Smooth muscle cell (in vitro differentiated cells): ENCODE data around the gene PYGB. TPM values are rescaled to one million over a fixed set of nuclear protein-coding genes. Genes with fewer than 3 reads are reported as not detected.
A peak's percentile ranks its signal among the peaks of the same experiment; 100 is the strongest.

Source experiments
- DNase-seq: peaks from one replicate; lab custom pipeline; 2025; ENCODE audit not compliant: unreplicated experiment; lab: John Stamatoyannopoulos, UW
- H2AFZ ChIP-seq: fragments of 200-600 bp; sonication (generic); 2 replicates; pipeline ENCODE4 v1.6.0; 2016; ENCODE audit warnings: antibody characterized with exemption, low read depth, mild to moderate bottlenecking
- H3F3A ChIP-seq: fragments of 200-600 bp; sonication (generic); 2 replicates; pipeline ENCODE4 v1.6.0; 2017; ENCODE audit warnings: antibody characterized with exemption, low read depth
- H3K27ac ChIP-seq: fragments of 200-600 bp; sonication (generic); 2 replicates; pipeline ENCODE4 v1.5.1; 2016; ENCODE audit warnings: low read depth, mild to moderate bottlenecking
- H3K27me3 ChIP-seq: fragments of 200-600 bp; sonication (generic); 2 replicates; pipeline ENCODE4 v1.6.1; 2016; ENCODE audit warnings: low read depth, mild to moderate bottlenecking
- H3K36me3 ChIP-seq: fragments of 200-600 bp; sonication (generic); 2 replicates; pipeline ENCODE4 v1.5.1; 2016; ENCODE audit warnings: low read depth
- H3K4me1 ChIP-seq: fragments of 200-600 bp; sonication (generic); 2 replicates; pipeline ENCODE4 v1.5.1; 2016; ENCODE audit warnings: low read depth
- H3K4me2 ChIP-seq: fragments of 200-600 bp; sonication (generic); 2 replicates; pipeline ENCODE4 v1.6.0; 2016; ENCODE audit warnings: mild to moderate bottlenecking
- H3K4me3 ChIP-seq: fragments of 200-600 bp; sonication (generic); 2 replicates; pipeline ENCODE4 v1.5.1; 2016; ENCODE audit warnings: mild to moderate bottlenecking
- H3K79me2 ChIP-seq: fragments of 200-600 bp; sonication (generic); 2 replicates; pipeline ENCODE4 v1.6.0; 2016; ENCODE audit warnings: low read depth, mild to moderate bottlenecking
- H3K9ac ChIP-seq: fragments of 200-600 bp; sonication (generic); 2 replicates; pipeline ENCODE4 v1.6.0; 2016; ENCODE audit warnings: low read depth
- H3K9me3 ChIP-seq: fragments of 200-600 bp; sonication (generic); replicated peaks from 2 replicates; pipeline ENCODE4 v1.5.1; 2016; ENCODE audit warnings: low read depth
- H4K20me1 ChIP-seq: fragments of 200-600 bp; sonication (generic); 2 replicates; pipeline ENCODE4 v1.6.0; 2016; ENCODE audit warnings: low read depth
- WGBS: methylation state at CpG from one replicate; pipeline ENCODE4 v1.1.7; 2016; ENCODE audit warnings: low lambda C conversion rate; 5-methylcytosine and 5-hydroxymethylcytosine counted together
- polyA plus RNA-seq: library from polyadenylated mRNA; unstranded; fragments of >200 nt; fragmentation: Nextera tagmentation; extraction: Ambion mirVana; gene quantifications from 2 replicates; pipeline ENCODE4 v1.2.1, GENCODE V29; 2016
- total RNA-seq: library from RNA; depleted of rRNA; stranded (reverse); fragments of >200 nt; gene quantifications from 2 replicates; pipeline ENCODE4 v1.2.3, GENCODE V29; 2014
- TF ChIP-seq, protein P1 (sequence below): fragments of 200-600 bp; sonication (generic); IDR thresholded peaks from 2 replicates; pipeline ENCODE4 v1.5.1; 2017; ENCODE audit warnings: borderline replicate concordance, mild to moderate bottlenecking, antibody characterized with exemption; ENCODE audit not compliant: insufficient read depth, poor library complexity, severe bottlenecking

PYGB gene
- total and polyA plus RNA-seq, 2 experiments from 2014 or later = 31.8 to 39.4 TPM

DNA sequence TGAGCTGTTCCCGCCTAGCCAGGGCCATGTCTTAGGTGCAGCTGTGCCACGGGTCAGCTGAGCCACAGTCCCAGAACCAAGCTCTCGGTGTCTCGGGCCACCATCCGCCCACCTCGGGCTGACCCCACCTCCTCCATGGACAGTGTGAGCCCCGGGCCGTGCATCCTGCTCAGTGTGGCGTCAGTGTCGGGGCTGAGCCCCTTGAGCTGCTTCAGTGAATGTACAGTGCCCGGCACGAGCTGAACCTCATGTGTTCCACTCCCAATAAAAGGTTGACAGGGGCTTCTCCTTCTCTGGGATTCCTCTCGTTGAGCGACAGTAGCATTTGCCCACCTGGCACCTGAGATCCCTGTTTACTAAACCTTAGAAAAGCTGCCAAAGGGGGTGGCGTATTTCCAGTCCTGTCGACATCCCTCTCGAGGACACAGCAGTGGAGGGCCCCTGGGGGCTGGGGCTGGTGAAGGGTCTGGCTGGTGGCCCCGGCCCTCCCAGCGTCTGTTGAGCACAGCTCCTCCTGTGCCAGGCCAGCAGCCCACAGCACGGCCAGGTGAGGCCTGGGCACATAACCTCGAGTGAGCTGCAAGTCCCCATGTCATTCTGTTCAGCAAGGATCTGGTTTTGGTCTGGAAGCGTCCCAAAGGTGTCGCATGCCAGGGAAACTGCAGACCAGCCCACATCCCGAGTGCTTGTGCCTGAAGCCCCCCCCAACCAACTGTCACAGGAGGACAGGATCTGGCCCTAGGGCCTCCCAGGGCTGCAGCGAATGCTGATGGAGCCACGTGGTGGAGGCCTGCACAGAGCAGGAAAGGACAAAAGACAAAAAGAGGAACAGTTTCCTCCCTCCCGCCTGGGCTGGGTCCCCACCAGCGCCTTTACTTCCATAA, 21.2 kb upstream of the PYGB start:
- TF ChIP-seq, protein P1, sequence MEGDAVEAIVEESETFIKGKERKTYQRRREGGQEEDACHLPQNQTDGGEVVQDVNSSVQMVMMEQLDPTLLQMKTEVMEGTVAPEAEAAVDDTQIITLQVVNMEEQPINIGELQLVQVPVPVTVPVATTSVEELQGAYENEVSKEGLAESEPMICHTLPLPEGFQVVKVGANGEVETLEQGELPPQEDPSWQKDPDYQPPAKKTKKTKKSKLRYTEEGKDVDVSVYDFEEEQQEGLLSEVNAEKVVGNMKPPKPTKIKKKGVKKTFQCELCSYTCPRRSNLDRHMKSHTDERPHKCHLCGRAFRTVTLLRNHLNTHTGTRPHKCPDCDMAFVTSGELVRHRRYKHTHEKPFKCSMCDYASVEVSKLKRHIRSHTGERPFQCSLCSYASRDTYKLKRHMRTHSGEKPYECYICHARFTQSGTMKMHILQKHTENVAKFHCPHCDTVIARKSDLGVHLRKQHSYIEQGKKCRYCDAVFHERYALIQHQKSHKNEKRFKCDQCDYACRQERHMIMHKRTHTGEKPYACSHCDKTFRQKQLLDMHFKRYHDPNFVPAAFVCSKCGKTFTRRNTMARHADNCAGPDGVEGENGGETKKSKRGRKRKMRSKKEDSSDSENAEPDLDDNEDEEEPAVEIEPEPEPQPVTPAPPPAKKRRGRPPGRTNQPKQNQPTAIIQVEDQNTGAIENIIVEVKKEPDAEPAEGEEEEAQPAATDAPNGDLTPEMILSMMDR = no peak
- no peaks in the 10 kb centered on the region for H4K20me1 ChIP-seq
- no peaks in the 10 kb centered on the region for H3K79me2 ChIP-seq
- no peak overlapping the region for H3K9ac ChIP-seq
- no peak overlapping the region for H2AFZ ChIP-seq
- H3K9me3 ChIP-seq = no peaks in the 10 kb centered on the region
- no peak overlapping the region for H3K27ac ChIP-seq
- DNase-seq = no peak
- H3K27me3 ChIP-seq = no peaks in the 10 kb centered on the region
- 86% methylated on average over 28 of the region's 28 CpGs for WGBS
- no peaks in the 10 kb centered on the region for H3F3A ChIP-seq
- peak overlapping the region; percentile 38 for H3K4me2 ChIP-seq
- H3K4me3 ChIP-seq = no peak overlapping the region
- H3K4me1 ChIP-seq = peaks cover 22% of the 10 kb centered on the region
- no peaks in the 10 kb centered on the region for H3K36me3 ChIP-seq

DNA sequence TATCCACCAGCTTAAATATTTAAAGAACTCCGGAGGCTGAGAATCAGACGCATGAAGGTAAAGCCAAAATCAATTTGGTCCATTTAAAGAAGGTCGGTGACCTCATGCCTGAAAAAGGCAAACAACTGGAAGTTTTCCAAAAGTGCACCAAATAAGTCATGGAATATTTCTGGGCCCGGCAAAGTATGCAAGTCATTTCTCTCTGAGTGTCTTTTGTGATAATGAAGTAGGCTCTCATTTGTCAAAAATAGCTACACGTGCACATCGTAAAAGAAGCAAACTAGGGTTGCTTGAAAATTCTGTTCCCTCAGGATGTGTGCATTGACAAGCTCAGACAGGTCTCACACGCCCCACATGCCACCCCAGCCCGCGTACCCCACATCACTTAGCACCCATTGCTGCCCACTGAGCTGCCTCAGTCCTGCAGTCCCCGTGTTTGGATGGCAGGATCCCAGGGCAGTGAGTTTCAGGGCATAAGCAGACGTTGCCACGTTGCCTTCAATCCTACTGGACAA, 20.5 kb upstream of the PYGB start:
- DNase-seq = no peak
- Histone ChIP-seq H3K79me2 (no peaks in the 10 kb centered on the region), H3K4me3 (no peak overlapping the region), H3F3A (no peaks in the 10 kb centered on the region), H4K20me1 (no peaks in the 10 kb centered on the region), H3K36me3 (no peaks in the 10 kb centered on the region), H3K9me3 (no peaks in the 10 kb centered on the region), H3K27ac (no peak overlapping the region), H3K4me2 (peak overlapping the region; percentile 44), H3K27me3 (no peaks in the 10 kb centered on the region), H2AFZ (no peak overlapping the region), H3K4me1 (peaks cover 22% of the 10 kb centered on the region), H3K9ac (no peak overlapping the region)
- 57% methylated on average over 12 of the region's 12 CpGs for WGBS
- TF ChIP-seq, protein P1 = no peak

DNA sequence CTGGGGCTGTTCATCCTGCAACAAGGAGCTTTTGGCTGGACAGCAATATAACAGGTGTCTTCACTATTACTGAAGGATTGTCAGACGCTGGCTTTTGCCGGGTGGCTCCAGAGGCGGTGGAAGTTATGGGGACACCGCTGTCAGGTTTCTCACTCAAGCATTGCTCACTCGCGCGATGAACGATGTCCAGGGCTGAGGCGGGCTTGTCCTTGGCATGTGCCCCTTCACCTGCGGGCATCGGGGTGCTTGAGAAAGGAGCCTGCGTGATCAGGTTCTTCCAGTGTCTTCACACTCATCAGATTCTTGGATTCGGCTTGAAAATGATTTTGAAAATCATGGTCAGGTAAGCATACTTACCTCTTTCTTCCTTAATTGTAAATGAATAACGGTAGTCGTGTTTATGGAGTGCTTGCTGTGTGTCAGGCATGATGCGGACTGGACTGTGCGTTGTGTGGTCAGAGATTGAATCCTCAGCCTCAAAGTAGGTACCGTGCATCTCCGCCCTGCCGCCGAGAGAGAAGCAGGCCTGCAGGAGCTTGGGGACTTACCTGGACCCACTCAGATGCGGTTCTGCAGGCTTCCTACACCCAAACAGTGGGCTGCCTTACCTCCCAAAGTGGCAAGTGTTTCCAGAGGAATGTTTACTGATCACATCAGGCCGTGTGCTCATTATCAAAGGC, 18.3 kb upstream of the PYGB start:
- H3K27me3 ChIP-seq = no peaks in the 10 kb centered on the region

More for the DNA sequence above, 18.3 kb upstream of the PYGB start:
- Histone ChIP-seq H3K79me2 (no peaks in the 10 kb centered on the region), H3K27ac (no peak overlapping the region), H4K20me1 (no peaks in the 10 kb centered on the region), H3K36me3 (no peaks in the 10 kb centered on the region), H3K4me1 (peaks cover 22% of the 10 kb centered on the region), H3K4me3 (no peak overlapping the region), H3K9me3 (no peaks in the 10 kb centered on the region), H3K9ac (no peak overlapping the region), H2AFZ (no peak overlapping the region), H3F3A (no peaks in the 10 kb centered on the region), H3K4me2 (no peak overlapping the region)
- no peak for DNase-seq
- TF ChIP-seq, protein P1 = no peak
- 95% methylated on average over 23 of the region's 23 CpGs for WGBS
